NCI-H146 (cell line): Measurements from ENCODE around the gene HPD.
"Not testable (repeated sequence)": the region's sequence is repeated elsewhere in the genome, so short reads cannot be mapped to it uniquely, and the experiment has no call there.

Experiments used
- DNase-seq: peaks from one replicate; lab custom pipeline; 2025; lab: John Stamatoyannopoulos, UW

Gene HPD

GRCh38 chr12:121861636-121862254 is 3.1 kb upstream of the HPD start:
- DNase-seq: peak; percentile 31

- DNase-seq: not testable (repeated sequence)
Observed at GRCh38 chr12:121860699-121861098, 2.0 kb upstream of the HPD start.

GRCh38 chr12:121860257-121860656 is 1.6 kb upstream of the HPD start:
- no peak for DNase-seq

GRCh38 chr12:121858318-121858661 is 369 bp downstream of the HPD start:
- DNase-seq: no peak

- no peak for DNase-seq
Observed at GRCh38 chr12:121857322-121858246, 1.1 kb downstream of the HPD start.

- not testable (repeated sequence) for DNase-seq
Observed at GRCh38 chr12:121852392-121852791, 6.3 kb downstream of the HPD start.

GRCh38 chr12:121849665-121850064 is 9.0 kb downstream of the HPD start:
- DNase-seq: no peak

GRCh38 chr12:121849211-121849610 is 9.4 kb downstream of the HPD start:
- DNase-seq: no peak

GRCh38 chr12:121845701-121846100 is 13.0 kb downstream of the HPD start:
- no peak for DNase-seq

GRCh38 chr12:121843236-121843982 is 15.2 kb downstream of the HPD start:
- DNase-seq: no peak

- no peak for DNase-seq
Observed at GRCh38 chr12:121839993-121840761, 18.5 kb downstream of the HPD start.

GRCh38 chr12:121839106-121839992 is 19.3 kb downstream of the HPD start:
- DNase-seq: peak; percentile 98

GRCh38 chr12:121838126-121838525 is 20.5 kb downstream of the HPD start:
- no peak for DNase-seq

GRCh38 chr12:121837680-121838079 is 21.0 kb downstream of the HPD start:
- no peak for DNase-seq

GRCh38 chr12:121831571-121832245 is 27.0 kb downstream of the HPD start:
- DNase-seq: no peak

GRCh38 chr12:121830588-121831265 is 27.9 kb downstream of the HPD start:
- DNase-seq: no peak

GRCh38 chr12:121830134-121830533 is 28.5 kb downstream of the HPD start:
- no peak for DNase-seq

- no peak for DNase-seq
Observed at GRCh38 chr12:121829250-121829918, 29.3 kb downstream of the HPD start.

- DNase-seq: no peak
Observed at GRCh38 chr12:121828826-121829225, 29.8 kb downstream of the HPD start.
